Measurements from ENCODE around the gene TSEN54.

TSEN54 gene

DNA sequence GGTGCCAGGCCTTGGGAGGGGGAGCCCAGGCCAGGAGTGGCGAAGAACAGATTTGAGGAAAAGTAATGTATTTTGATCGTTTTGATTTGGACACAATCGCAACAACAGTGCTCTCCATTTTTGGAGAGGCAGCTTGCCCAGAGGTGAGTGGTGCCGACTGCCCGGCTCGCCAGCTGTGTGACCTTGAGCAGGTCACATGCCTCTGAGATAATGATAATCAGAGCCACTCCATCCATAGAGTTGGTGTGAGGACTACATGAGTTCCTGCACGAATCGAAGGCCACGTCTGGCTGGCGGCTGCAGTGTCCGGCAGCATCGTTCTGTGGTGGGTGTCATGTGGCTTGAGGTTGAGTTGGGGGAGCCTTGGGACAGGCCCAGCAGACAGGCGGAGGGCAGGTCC is 29.9 kb downstream of the TSEN54 start:
- TF ChIP-seq TAF1 (IDR thresholded peaks at IDR 0.05; ENCODE audit: borderline replicate concordance, insufficient read depth, low read length) (no peak), POLR2AphosphoS5 (IDR thresholded peaks at IDR 0.05; ENCODE audit: low read depth, low read length) (no peak), REST (IDR thresholded peaks at IDR 0.05; ENCODE audit: insufficient read depth in 1 of 2, low read depth in 2 of 2, low read length in 2 of 2) (no peak), FOXP2 (optimal IDR thresholded peaks at IDR 0.05; ENCODE audit: borderline replicate concordance, extremely low read depth, extremely low read length, insufficient read depth) (no peak), SIN3A (IDR thresholded peaks at IDR 0.05; ENCODE audit: borderline replicate concordance, insufficient read depth, low read length) (no peak)

- TF ChIP-seq FOXP2 (optimal IDR thresholded peaks at IDR 0.05; ENCODE audit: borderline replicate concordance, extremely low read depth, extremely low read length, insufficient read depth) = no peak
- no peak for TF ChIP-seq TAF1 (IDR thresholded peaks at IDR 0.05; ENCODE audit: borderline replicate concordance, insufficient read depth, low read length)
- TF ChIP-seq POLR2AphosphoS5 (IDR thresholded peaks at IDR 0.05; ENCODE audit: low read depth, low read length) = no peak
- no peak for TF ChIP-seq SIN3A (IDR thresholded peaks at IDR 0.05; ENCODE audit: borderline replicate concordance, insufficient read depth, low read length)
- no peak for TF ChIP-seq REST (IDR thresholded peaks at IDR 0.05; ENCODE audit: insufficient read depth in 1 of 2, low read depth in 2 of 2, low read length in 2 of 2)
Measured at GRCh38 chr17:75547091-75547490, 30.8 kb downstream of the TSEN54 start.

GRCh38 chr17:75548813-75549212 is 32.5 kb downstream of the TSEN54 start:
- TF ChIP-seq POLR2AphosphoS5 (IDR thresholded peaks at IDR 0.05; ENCODE audit: low read depth, low read length) (no peak), REST (IDR thresholded peaks at IDR 0.05; ENCODE audit: insufficient read depth in 1 of 2, low read depth in 2 of 2, low read length in 2 of 2) (no peak), SIN3A (IDR thresholded peaks at IDR 0.05; ENCODE audit: borderline replicate concordance, insufficient read depth, low read length) (no peak), TAF1 (IDR thresholded peaks at IDR 0.05; ENCODE audit: borderline replicate concordance, insufficient read depth, low read length) (no peak), FOXP2 (optimal IDR thresholded peaks at IDR 0.05; ENCODE audit: borderline replicate concordance, extremely low read depth, extremely low read length, insufficient read depth) (no peak)

DNA sequence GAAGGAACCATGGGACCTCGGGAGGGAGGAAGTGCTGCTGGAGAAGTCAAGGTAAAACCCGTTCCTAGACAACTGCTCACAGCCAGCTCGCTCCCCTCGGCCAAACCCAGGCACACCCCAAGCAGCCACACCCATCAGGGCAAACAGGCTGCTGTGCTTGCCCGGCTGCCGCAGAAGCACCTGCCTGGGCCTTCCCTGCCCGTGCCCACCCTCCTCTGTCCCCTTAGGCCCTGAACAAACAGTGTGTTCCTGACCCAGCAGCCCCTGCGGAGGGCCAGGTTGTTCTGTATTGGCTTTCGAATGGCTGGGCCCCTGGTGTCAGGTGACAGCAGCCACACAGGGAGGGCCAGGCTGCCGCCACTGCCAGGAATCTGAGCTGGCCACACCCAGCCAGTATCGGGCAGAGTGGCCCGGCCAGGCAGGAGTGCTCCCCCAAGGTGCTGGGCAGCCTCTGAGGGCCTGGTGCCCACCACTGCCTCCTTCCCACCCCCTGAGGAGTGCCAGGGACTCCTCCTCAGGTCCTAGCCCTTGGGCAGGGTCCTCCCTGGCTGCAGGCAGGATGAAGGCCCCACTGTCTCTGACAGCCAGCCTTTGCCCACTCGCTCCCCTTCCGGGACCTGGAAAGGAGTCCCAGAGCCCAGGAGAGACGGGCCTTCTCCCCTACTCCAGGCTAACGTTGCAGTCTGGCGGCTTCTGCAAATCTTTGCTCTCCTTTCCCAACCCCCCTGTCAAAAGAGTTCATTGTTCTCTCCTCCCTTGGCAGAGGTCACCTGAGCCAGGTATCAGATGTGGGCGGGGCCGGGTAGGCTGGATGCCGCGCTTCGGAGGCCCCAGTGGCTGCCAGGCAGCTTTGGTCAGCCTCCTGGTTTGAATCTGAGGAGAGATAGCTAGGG is 33.2 kb downstream of the TSEN54 start:
- no peak for TF ChIP-seq SIN3A (IDR thresholded peaks at IDR 0.05; ENCODE audit: borderline replicate concordance, insufficient read depth, low read length)
- no peak for TF ChIP-seq REST (IDR thresholded peaks at IDR 0.05; ENCODE audit: insufficient read depth in 1 of 2, low read depth in 2 of 2, low read length in 2 of 2)

- no peak for TF ChIP-seq REST (IDR thresholded peaks at IDR 0.05; ENCODE audit: insufficient read depth in 1 of 2, low read depth in 2 of 2, low read length in 2 of 2)
- TF ChIP-seq FOXP2 (optimal IDR thresholded peaks at IDR 0.05; ENCODE audit: borderline replicate concordance, extremely low read depth, extremely low read length, insufficient read depth) = no peak
- TF ChIP-seq TAF1 (IDR thresholded peaks at IDR 0.05; ENCODE audit: borderline replicate concordance, insufficient read depth, low read length) = no peak
- TF ChIP-seq SIN3A (IDR thresholded peaks at IDR 0.05; ENCODE audit: borderline replicate concordance, insufficient read depth, low read length) = no peak
- TF ChIP-seq POLR2AphosphoS5 (IDR thresholded peaks at IDR 0.05; ENCODE audit: low read depth, low read length) = no peak
Measured at GRCh38 chr17:75550139-75550465, 33.8 kb downstream of the TSEN54 start.

Measured in PFSK-1 (cell line).